Activated CD4-positive, alpha-beta T cell treated with anti-CD3 and anti-CD28 coated beads for 4 hours (primary cell): ENCODE results near the gene RGS3.

Source experiments
- DNase-seq, 2 donors: peaks; one replicate each; pipeline ENCODE4 v3.0.0-alpha.2; 2020

The RGS3 gene

DNA sequence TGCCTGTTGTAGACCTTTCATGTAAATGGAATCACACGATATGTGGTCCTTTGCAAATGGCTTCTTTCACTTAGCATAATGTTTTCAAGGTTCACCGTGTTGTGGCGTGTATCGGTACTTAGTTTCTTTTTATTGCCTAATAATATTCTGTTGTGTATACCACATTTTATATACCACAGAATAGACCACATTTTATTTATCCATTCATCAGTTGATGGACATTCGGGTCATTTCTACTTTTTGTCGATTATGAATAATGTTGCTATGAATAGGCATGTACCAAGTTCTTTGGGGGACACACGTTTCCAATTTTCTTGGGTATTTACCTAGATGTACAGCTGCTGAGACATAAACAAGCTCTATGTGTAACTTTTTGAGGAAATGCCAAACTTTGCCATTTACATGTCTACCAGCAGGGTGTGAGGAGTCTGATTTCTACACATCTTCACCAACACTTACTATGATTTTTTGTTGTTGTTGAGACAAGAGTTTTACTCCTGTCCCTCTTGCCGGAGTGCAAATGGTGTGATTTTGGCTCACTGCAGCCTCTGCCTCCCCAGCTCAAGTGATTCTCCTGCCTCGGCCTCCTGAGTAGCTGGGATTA is 144.7 kb downstream of the RGS3 start:
- DNase-seq = no peak

- no peak for DNase-seq
Observed at GRCh38 chr9:113609562-113610318, 146.2 kb downstream of the RGS3 start.

DNA sequence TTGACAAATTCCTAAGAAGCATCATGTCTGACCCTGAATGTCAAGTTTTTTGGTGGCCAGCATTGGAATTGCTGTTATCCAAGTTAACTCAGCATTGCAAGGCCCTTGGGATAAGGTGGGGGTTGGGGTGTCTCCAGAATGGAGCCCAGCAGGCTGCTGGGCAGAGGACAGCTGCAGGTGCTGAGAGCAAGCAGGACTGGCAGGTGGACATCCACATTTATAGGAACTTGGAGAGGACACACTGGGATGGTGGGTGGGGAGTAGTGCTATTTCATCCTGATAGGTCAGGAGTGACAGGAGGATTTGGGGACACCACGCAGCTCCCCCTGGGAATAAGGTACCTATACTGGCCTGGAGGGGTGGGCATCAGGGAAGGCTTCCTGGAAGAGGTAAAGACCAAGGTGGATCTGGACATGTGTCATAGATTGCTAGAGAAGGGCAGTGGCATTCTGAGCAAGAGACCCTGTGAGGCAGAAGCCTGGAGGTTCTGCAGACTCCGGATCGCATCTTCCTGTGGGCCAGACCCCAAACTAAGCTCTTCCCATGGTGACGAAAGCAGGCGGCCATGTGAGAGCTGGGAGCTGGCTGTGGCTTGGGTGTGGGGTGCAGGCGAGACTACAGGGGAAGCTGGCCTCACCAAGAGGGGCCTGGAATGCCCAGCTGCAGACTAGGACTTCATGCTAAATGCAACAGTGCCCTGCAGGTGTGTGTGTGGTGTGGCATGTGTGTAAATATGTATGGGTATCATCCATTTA is 148.1 kb downstream of the RGS3 start:
- DNase-seq = no peak

DNA sequence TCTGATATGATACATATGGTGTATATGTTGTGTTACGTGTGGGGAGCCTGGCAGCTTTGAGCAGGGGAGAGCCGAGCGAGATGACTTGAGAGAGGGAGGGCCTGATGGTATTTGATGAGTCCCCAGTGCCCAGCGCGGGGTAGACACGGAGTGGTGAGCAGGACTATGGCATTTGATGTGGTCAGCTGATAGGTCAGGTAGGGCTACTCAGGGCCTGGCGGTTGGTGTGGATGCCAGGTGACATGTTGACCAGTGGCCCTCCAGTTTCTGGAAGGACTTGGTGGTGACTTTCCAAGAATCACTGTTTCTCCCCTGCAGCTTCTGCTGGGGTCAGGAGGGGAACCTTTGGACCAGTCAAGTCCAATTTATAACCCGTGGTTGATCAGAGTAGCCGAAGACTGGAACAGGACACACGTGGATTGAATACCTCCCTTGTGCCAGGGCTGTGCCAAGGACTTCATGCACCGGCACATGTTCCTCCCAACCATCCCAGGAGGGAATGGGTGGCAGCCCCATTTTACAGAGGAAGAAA is 148.8 kb downstream of the RGS3 start:
- no peak for DNase-seq

DNA sequence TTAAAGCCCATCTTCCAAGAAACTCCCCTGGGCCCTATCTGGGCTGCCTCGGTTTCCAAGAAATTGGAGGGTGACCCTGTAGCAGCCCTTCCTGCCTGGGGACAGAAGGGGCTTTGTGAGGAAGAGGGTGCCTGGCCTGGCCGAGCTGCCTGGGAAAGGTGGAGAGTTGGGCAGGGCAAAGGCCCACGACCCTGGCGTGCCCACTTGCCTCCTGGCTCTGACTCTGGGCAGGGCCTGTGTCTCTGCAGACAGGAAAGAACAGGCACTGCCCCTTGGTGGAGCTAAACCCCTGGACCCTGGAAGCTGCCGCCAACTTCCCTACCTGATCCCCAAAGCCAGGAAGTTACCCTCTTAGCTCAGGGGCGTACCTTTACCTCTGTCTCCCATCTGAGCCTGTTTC is 149.3 kb downstream of the RGS3 start:
- DNase-seq = no peak

DNA sequence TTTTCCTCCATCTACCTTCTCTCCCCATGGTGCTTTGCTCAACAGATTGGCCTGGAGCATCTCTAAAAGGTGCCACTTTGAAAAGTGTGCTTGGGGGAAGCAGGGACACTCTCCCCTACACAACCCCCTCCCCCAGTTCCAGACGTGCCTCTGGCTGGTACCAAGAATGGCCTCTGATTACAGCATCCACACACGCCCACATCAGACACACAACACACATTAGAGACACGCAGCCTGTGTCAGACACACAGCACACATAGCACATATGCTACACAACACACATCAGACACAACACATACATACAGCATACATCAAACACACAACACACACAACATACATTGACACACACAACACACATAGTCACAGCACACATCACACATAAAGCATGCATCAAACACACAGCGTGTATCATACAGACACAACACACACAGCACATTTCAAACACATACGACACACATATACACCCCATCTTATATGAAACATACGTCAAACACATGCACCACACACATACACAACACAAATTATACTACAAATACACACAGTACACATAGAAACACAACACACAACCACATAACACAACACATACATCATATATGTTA is 150.4 kb downstream of the RGS3 start:
- no peak for DNase-seq

- no peak for DNase-seq
Observed at GRCh38 chr9:113614843-113615648, 151.5 kb downstream of the RGS3 start.

DNA sequence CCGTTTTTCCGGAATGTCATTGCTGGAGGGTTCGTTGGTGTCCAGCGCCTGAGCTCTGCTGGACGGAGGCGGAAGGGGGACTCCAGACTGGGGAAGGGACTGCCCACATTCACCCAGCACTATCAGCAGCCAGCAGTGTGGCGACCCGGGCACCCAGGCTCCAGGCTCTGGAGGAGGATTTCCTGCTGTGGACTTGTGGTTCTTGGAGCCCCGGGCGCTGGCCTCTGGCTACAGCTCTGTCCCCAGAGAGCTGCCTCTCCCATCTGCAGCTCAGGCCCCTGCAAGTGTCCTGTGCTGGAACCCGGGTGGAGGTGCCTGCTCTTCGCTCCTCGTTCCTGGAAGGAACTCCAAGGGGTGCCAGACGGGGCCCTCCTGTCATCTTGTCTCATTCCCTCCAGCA is 152.6 kb downstream of the RGS3 start:
- no peak for DNase-seq

DNA sequence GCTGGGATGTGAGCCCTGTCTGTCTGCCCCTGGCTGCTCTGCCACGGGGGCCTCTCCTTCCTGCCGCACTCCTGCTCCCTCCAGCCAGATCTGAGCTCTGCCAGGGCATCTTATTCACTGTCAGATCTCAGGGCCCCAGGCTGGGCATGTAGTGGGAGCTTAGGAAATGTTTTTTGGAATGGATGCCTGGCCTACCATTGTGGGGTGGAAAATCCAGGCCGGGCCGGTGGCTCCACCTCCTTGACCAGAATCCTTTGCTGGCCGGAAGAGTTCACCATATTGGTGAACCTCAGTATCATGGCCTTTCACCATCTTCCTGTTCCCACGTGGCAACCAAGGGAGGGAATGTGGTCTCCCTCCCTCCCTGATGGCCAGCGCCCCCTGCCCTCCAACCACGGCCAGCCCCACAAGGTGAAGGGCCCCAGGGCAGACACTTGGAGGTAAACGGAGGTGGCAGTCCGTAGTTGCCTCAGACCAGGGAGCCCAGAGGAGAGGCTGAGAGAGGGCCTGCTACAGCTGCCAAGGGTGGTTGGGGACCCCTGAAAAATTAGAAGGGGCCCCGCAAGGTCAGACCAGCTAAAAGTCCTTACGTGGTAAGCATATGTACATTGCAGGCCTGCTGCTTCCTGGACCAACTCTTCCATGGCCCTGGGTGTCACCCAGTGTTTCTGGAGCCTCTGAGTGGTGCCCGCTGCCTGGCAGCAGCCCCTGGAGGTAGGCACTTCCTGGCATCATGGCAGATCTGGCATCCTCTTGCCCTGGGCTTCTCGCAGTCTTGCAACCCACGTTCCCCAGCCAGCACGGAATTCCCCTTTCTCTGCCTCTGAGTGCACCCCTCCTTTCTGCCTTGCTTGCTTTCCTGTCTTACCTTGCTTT is 153.3 kb downstream of the RGS3 start:
- DNase-seq = no peak

DNA sequence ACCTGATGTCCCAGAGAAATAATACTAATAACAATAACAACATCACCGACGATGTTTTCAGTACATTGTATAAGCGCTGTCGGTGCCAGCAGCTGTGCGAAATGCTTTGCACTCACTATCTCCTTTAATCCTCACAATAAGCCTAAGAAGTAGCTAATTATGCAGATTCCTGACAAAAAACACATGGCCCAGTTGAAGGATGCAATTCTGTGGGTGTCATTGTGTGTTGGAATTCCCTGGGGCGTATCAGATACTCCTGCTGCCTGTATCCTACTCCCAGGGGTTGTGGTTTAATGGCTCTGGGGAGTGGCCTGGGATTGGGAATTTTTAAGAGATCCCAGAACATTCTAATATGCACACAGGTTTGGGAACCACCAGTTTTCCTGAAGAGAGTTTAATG is 154.0 kb downstream of the RGS3 start:
- no peak for DNase-seq

DNA sequence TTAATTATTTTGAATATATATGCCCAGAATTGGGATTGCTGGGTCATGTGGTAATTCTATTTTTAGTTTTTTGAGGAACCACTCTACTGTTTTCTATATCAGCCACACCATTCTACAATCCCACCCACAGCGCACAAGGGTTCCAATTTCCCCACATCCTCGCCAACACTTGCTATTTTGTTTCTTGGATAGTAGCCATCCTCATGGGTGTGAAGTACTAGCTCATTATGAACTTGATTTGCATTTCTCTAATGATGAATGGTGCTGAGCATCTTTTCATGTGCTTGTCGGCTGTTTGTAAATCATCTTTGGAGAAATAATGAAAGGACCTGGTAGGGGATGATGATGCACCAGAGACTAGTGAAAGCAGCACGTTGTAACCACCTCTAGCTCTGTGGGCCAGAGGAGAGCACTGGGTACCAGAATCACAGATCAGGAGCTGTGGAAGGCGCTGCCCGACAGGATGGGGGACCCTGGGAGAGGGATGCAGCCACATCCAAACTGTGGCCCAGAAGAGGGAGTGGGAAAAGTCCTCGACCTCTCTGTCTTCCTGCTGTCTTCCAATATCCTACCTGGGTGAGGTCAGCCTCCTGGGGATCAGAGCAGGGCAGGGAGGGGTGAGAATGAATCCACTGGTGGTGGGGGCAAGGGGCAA is 155.4 kb downstream of the RGS3 start:
- DNase-seq = no peak

DNA sequence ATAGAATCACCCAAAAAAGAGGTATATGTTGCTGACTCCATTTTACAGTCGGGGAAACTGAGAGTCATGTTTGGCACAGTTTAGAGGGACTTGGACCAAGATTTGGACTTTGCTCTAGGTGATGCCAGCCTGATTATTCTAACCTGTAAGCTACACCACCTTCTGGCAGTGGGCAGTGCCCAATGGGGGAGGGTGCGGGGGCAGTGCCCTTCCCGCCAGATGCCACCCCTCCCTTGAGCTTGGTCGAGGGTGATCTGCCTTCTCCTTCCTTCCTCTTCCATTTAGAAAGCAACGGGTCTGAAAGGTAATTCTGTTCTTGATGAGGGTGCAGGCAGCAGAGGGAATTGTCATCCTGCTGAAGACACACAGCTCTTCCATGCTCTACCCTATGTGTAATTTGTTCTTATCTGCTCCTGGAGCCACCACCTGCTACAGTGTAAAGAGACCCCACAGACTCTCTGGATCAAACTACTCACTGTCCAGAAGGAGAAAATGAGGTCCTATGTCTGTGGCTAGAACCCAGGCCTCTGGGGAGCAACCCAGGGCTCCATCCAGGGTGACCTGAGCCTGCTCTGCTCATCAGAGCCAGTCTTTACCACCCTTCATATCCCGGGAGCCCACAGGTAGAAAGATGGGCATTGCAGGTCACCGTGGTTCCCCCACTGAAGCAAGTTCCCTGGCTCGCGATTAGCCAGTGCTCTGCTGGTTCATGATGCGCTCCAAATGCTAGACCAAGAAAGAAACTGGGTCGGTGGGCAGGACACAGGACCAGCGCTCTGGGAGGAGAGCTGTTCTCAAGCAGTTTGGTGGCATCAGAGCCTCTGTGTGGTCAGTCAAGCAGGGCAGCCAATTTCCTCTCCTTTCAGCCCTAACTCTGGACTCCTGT is 156.2 kb downstream of the RGS3 start:
- DNase-seq = no peak

DNA sequence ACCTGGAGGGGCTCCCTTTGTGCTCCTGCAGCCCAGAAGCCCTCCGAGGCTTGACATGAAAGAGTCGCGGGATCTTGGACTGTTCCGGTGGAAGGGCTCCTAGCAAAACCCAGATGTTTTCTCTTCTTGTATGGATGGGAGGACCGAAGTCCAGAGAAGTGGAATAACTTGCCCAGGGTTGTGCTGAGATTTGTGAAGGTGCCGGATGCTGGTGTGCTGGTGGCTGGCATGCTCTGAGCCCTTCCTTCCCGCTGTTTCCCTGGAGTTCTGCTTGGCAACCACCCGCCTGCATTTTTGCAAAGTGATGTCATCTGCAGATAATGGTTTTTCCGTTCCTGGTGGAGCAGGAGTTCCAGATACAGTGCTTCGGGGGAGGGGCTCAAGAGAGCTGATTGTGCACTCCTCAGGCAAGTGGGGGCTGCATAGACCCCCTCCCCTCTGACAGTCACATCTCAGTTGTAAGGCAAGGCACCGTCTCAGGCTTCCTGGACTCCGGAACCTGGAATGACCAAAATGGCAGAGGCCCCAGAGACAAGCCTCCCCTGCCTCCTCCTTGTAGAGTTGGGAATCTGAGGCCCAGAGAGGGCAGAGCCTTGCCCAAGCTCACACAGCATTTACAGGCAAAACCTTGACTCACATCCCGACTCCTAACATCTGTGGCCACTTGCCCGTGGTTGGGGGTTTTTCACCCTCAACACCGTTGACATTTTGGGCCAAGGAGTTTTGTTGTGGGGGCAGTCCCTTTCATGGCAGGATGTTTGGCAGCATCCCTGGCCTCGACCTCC is 157.0 kb downstream of the RGS3 start:
- no peak for DNase-seq

DNA sequence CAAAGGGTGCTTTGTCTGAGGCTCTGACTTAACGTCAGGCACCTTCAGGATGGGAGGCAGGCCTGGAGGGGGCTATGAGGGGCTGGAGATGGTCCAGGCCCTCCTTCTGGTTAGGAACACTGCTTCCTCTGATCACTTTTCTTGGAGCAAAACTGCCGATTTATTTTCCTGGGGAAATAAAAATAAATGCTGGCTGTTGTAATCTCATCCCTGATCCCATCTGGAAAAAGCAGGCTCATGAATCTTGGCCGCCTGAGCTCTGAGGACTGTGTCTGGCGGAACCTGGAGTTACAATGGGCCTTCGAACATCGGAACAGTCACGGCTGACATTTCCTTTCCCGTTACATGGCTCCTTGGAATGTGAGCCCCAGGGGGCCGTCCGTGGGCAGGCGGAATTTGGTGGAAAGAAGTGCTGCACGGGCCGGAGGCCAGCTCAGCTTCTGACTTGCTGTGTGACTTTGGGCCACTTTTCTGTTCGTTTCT is 157.8 kb downstream of the RGS3 start:
- no peak for DNase-seq

GRCh38 chr9:113621980-113622379 is 158.5 kb downstream of the RGS3 start:
- no peak for DNase-seq

DNA sequence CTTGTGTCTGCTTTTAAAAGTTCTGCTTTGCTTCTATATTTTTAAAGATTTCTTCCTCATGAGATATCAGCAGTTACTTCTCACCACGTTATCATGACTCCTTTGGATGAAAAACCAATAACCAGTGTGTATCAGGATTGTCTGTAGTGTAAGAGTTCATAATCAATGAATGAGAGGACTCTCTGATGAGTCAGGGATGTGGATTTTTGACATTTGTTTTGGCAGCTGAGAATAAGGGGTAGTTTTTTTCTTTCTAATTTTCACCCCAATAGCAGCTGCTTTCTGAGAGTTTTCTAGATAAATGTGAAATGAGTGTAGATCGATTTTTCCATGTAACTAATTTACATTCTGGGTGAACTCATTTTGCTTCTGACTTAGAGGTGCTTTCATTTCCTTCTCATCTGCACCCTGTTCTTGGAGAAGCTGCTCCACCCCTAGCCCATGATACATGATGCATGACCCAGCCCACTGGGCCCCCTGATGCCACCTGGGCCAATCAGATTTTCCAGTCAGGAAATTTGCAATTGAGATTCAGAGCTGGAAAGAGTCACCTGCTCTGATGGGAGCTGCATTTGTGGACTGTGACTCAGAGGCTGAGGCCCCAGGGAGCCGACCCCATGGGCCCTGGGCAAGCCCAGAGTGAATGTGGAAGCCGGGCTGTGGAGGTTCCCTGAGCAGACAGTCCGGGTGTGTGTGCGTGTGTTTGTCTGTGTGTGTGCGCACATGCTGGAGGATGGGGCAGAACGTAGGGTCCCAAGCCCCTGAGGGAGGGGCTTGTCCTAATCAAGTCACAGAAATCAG is 159.3 kb downstream of the RGS3 start:
- no peak for DNase-seq

GRCh38 chr9:113623851-113624485 is 160.4 kb downstream of the RGS3 start:
- no peak for DNase-seq

DNA sequence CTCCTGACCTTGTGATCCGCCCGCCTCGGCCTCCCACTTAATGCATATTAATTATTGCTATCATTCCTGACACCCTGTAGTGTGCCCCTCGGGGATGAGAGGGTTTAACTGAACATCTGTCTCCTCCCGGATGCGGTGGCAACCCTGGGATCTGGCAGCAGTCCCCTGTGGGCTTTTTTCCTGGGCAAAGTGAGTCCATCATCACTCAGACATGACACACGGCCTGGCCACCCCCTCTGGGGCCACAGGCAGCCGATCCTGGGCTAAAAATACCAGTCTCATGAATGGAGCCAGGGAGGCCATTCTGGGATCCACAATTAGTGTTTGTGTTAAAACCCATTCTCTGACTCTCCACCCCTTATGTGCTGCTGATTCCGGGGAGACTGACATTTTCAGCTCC is 161.2 kb downstream of the RGS3 start:
- no peak for DNase-seq
